GM19372 (cell line): ENCODE measurements around the gene STK17B.
"Not testable (repeated sequence)": the region's sequence is repeated elsewhere in the genome, so short reads cannot be mapped to it uniquely, and the experiment has no call there.

Experiments
- ATAC-seq: cut with Tn5 transposase; IDR thresholded peaks from one replicate; pipeline ENCODE4 v1.9.1; 2021; ENCODE audit warnings: mild to moderate bottlenecking, low read depth, moderate library complexity; ENCODE audit not compliant: unreplicated experiment

STK17B gene

GRCh38 chr2:196171248-196171871, at the start of gene STK17B:
Gene STK17B, minus strand, starts transcription at chr2:196171578. Its CDS starts 8,195 bp downstream, at chr2:196163383.
- peak; percentile 47 for ATAC-seq

DNA sequence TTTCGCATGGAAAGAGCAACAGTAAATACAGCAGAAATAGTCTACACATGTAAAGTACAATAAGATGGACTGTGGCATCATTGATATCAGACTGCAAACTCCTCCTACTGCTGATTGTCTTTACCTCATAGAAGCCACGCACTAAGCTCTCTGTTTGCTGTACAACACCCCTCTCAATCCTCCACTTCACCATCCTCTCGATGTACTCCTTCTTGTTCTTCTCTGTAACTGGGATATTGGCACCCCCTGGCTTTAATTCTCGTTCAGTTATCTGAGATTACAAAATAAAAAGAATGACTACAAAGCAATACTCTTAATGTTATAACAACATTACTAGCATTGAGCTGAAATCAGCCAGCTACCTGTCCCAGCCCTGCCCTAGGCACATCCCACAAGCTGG, 49.3 kb upstream of the STK17B start:
- no peak for ATAC-seq

DNA sequence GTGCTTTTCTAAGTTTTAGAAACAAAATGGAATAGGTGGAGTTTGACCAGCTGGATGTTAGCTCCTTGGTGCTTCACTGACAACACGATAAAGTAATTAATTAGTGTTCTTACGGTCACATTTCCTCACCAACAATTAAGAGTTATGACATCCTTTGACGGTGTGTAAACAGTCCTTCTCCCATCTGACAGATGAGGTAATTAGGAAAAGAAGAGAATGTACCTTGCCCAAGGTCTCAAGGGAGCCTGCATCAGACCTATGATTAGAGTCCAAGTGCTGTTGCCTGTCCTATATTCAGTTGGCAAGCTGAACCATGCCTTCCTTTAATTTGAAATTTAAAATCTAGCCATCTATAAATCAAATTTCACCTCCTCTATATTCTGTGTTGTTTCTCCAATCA, 48.3 kb upstream of the STK17B start:
- ATAC-seq: no peak

GRCh38 chr2:196218106-196218505, 46.7 kb upstream of the STK17B start:
- ATAC-seq: no peak

DNA sequence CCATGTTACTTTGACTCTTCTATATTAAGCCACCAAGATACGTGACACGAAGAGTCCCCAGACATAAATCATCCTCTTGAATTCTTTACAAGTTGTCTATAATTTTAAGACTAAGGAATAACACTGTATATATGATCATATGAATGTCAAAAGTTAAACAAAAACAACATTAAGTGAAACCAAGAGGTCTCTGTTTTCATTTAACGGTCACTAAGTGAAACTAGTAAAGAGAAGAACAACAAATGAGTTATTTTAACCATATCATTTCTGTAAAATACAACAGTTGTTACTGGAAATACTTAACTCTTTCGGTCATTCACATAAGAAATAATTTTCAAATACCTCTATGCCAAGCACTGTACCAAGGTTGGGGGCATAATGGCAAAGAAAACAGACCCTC, 45.7 kb upstream of the STK17B start:
- no peak for ATAC-seq

DNA sequence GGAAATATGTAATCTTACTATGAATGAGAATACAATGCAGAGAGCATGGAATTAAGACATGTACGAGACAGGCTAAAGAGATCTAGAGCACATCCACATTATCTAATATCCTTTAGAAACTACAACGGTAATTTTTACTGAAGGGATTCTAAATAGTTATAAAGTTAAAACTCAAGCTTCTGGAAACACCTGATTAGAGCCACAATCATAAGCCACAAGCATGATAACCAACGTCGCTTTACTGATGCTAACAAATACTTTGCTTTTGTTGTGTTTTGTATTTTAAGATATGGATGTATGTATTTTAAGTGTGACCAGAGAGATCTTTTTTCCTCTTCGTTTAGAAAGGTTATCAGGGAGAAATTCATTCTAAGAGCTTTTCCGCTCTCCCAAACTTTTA, 44.0 kb upstream of the STK17B start:
- ATAC-seq: no peak

GRCh38 chr2:196214156-196214555, 42.8 kb upstream of the STK17B start:
- ATAC-seq: no peak

DNA sequence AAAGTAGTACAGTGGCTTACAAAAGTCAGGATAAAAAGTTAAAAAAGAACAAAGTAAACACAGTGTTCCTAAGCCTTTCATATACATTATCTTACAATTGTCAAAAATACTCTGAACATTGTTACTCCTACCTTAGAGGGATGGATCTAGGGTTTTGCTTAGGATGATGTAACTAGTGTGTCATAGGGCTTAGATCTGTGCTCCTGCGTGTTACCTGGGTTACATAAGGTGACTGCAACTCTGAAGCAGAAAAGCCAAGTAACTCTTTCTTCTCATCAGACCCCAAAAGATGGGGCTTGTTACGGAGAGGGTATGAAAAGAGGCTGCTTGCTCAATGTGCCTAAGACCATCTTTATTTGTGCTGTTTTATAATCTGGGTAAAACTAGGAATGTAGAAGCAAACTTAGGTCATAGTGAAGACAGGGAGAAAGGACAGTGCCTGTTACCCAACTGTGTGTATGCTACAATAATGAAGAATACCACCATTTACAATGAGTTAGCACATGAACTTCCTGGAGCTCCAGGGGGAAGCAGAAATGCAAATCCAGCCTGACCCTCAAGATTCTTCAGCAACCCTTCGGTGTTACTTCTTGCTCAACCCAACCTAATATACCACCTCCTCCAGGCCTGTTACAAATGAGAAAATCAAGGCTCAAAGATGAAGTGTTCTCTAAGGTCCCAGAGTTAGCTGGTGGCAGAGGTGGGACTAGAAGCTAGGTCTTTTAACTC, 42.0 kb upstream of the STK17B start:
- ATAC-seq: no peak

GRCh38 chr2:196208915-196209314, 37.5 kb upstream of the STK17B start:
- no peak for ATAC-seq

DNA sequence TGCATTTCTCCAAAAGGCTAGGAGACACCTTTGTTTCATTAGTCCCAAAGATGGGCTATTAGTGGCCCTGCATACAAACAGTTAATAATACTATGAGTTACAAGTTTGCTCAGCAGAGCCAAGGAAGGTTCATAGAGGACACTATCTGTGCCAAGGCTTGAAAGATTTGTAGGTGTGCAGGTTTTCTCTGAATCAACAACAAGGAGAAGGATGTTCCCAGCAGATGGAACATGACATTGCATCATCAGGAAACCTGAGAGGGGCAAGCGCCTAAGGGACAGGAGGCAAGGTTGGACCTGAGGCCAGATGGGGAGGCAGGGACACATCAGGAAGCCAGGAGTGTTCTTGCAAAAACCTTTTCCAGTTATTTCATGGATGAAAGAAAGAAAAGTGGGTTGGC, 35.4 kb upstream of the STK17B start:
- no peak for ATAC-seq

GRCh38 chr2:196205881-196206435, 34.6 kb upstream of the STK17B start:
- no peak for ATAC-seq

- ATAC-seq: no peak
Observed at GRCh38 chr2:196205011-196205766, 33.8 kb upstream of the STK17B start.

- ATAC-seq: no peak
Observed at GRCh38 chr2:196201229-196202009, 30.0 kb upstream of the STK17B start.

- ATAC-seq: peak; percentile 96
Observed at GRCh38 chr2:196200557-196200956, 29.2 kb upstream of the STK17B start.

DNA sequence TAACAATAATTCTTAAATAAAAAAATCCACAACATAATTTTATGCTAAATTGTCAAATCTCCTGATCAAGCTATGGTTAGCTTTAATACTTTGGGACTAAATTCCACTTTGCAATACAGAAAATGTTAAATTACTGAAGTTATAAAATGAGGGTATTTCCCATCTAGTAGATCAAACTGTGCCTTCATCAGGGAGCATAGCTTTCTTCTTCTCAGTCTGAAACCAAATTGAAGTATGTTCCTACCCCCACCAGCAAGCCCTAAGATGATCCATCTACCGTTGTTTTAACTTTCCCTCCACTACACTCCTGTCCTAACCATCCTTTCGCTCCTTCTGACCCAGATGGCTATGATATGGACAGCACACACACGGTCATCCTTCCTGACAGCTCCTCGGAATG, 24.4 kb upstream of the STK17B start:
- no peak for ATAC-seq

DNA sequence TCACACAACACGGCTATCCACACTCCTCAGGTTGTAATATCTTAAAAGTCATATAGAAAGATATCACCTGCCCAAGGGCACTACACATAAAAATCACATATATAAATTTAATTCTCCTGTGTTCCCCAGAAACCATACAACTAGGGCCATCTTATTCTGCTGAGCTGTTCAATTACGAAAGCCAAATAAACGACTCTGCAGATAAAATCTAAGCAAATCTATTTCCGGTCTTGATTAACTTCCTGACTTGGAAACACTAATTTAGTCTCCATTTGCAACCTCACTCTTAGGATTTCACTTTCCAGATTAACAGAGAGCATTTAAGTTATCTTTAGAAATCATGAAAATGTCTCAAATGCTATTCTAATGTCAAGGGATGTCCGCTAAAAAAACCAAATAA, 23.9 kb upstream of the STK17B start:
- ATAC-seq: no peak

DNA sequence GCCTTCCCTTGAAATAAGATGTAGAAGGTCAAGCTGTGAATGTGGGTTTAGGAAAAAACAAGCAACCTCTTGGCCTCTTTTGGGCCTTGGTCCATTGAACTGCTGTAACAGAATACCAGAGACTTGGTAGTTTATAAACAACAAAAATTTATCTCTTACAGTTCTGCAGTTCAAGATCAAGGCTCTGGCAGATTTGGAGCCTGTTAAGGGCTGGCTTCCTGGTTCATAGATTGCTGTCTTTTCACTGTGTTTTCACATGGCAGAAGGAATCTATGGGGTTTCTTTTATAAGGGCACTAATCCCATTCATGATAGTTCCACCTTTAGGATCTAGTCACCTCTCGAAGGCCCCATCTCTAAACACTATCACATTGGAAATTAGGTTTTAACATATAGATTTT, 20.2 kb upstream of the STK17B start:
- ATAC-seq: no peak

DNA sequence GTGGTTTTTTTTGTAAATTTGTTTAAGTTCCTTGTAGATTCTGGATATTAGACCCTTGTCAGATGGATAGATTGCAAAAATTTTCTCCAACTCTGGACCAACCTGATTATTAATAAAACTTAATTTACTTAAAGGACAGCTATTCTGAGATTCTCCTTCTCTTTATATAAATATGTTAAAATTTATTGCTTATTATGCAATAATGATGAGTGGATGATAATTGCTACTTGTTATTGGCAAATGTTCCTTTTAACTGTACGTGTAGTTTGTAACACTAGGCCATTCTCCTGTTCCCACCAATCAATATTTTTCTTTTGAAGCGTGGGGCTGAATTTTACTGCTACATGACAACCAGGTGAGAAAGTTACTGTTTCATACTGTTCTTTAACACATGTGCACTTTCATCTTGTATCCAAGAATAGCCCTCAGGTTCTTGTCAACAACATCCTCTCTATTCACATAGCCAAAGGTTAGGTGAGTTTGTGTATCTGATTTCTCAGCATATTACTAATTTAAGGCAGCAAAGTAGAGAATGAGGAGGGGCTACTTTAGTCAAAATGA, 16.6 kb upstream of the STK17B start:
- no peak for ATAC-seq

GRCh38 chr2:196187175-196187700, 15.9 kb upstream of the STK17B start:
- ATAC-seq: not testable (repeated sequence)
